HL-60/S4 treated with phorbol 12-myristate 13-acetate at 8.2 ng/mL for 4 days and 3 days (cell line): ENCODE data around the gene CLEC2L.

Source experiments
- in situ Hi-C: fragments of 300-500 bp; cut with MboI; formaldehyde crosslinking; loops from 2 replicates; pipeline ENCODE4 v1.15.0; 2022; ENCODE audit warnings: low sequenced_read_pairs

CLEC2L gene

GRCh38 chr7:139523199-139523941, at the start of gene CLEC2L:
Gene CLEC2L (plus strand): TSS chr7:139523685. CDS start chr7:139523928, 243 bp downstream.
- in situ Hi-C loops = no loop called here

- in situ Hi-C loops = loop anchor here (25.0 kb wide), 1 partner anchor 536 kb away; no protein-coding TSS in a partner anchor
Measured at GRCh38 chr7:139476139-139476538, 47.3 kb upstream of the CLEC2L start.

- in situ Hi-C loops = loop anchor here (25.0 kb wide), 1 partner anchor 535 kb away; no protein-coding TSS in a partner anchor
Measured at GRCh38 chr7:139476891-139477290, 46.6 kb upstream of the CLEC2L start.

- in situ Hi-C loops = loop anchor here (25.0 kb wide), 1 partner anchor 533 kb away; no protein-coding TSS in a partner anchor
Measured at GRCh38 chr7:139479620-139480019, 43.9 kb upstream of the CLEC2L start.

GRCh38 chr7:139481364-139481763, 42.1 kb upstream of the CLEC2L start:
- in situ Hi-C loops = loop anchor here (25.0 kb wide), 1 partner anchor 531 kb away; no protein-coding TSS in a partner anchor

GRCh38 chr7:139482122-139482521, 41.4 kb upstream of the CLEC2L start:
- in situ Hi-C loops = loop anchor here (25.0 kb wide), 1 partner anchor 530 kb away; no protein-coding TSS in a partner anchor

- in situ Hi-C loops = loop anchor here (25.0 kb wide), 1 partner anchor 529 kb away; no protein-coding TSS in a partner anchor
Measured at GRCh38 chr7:139482662-139483466, 40.6 kb upstream of the CLEC2L start.

- in situ Hi-C loops = loop anchor here (25.0 kb wide), 1 partner anchor 525 kb away; no protein-coding TSS in a partner anchor
Measured at GRCh38 chr7:139487366-139488080, 36.0 kb upstream of the CLEC2L start.

- in situ Hi-C loops = loop anchor here (25.0 kb wide), 1 partner anchor 523 kb away; no protein-coding TSS in a partner anchor
Measured at GRCh38 chr7:139488810-139489209, 34.7 kb upstream of the CLEC2L start.

GRCh38 chr7:139490130-139490529, 33.4 kb upstream of the CLEC2L start:
- in situ Hi-C loops = loop anchor here (25.0 kb wide), 1 partner anchor 522 kb away; no protein-coding TSS in a partner anchor

GRCh38 chr7:139492293-139492692, 31.2 kb upstream of the CLEC2L start:
- in situ Hi-C loops = loop anchor here (25.0 kb wide), 1 partner anchor 520 kb away; no protein-coding TSS in a partner anchor

GRCh38 chr7:139494835-139495579, 28.5 kb upstream of the CLEC2L start:
- in situ Hi-C loops = loop anchor here (25.0 kb wide), 1 partner anchor 517 kb away; no protein-coding TSS in a partner anchor

GRCh38 chr7:139495580-139496125, 27.8 kb upstream of the CLEC2L start:
- in situ Hi-C loops = loop anchor here (25.0 kb wide), 1 partner anchor 517 kb away; no protein-coding TSS in a partner anchor

- in situ Hi-C loops = loop anchor here (25.0 kb wide), 1 partner anchor 516 kb away; no protein-coding TSS in a partner anchor
Measured at GRCh38 chr7:139496528-139496927, 27.0 kb upstream of the CLEC2L start.

GRCh38 chr7:139500770-139501138, 22.7 kb upstream of the CLEC2L start:
- in situ Hi-C loops = no loop called here

- in situ Hi-C loops = no loop called here
Measured at GRCh38 chr7:139502226-139502625, 21.3 kb upstream of the CLEC2L start.

GRCh38 chr7:139505563-139505962, 17.9 kb upstream of the CLEC2L start:
- in situ Hi-C loops = no loop called here

GRCh38 chr7:139509535-139509934, 13.9 kb upstream of the CLEC2L start:
- in situ Hi-C loops = no loop called here

GRCh38 chr7:139511315-139511714, 12.2 kb upstream of the CLEC2L start:
- in situ Hi-C loops = no loop called here
